NOMO-1 (cell line): ENCODE data around the gene KANSL1L.
"Not testable (repeated sequence)": the region's sequence is repeated elsewhere in the genome, so short reads cannot be mapped to it uniquely, and the experiment has no call there.

Experiments
- DNase-seq, 2 experiments: peaks; one replicate each; lab custom pipeline; 2025; ENCODE audit not compliant: unreplicated experiment in 2 of 2; lab: John Stamatoyannopoulos, UW

The KANSL1L gene

GRCh38 chr2:210177769-210178168 lies 6.6 kb upstream of the KANSL1L start:
- no peak for DNase-seq

DNA sequence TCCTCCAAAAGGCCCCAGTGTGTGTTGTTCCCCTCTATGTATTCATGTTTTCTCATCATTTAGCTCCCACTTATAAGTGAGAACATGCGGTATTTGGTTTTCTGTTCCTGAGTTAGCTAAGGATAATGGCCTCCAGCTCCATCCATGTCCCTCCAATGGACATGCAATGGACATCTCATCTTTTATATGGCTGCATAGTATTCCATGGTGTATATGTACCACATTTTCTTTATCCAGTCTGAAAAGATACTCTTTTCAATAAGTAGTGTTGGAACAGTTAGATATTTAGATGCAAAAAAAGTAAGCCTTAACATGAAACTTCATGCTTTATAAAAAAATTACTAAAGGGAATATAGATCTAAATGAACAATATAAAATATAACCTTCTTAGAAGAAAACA lies 5.9 kb upstream of the KANSL1L start:
- not testable (repeated sequence) for DNase-seq

GRCh38 chr2:210174086-210174485 lies 2.9 kb upstream of the KANSL1L start:
- DNase-seq: no peak

- peak in 1 of 2 experiments; percentile 50 for DNase-seq
These were observed 988 bp upstream of the KANSL1L start for GRCh38 chr2:210172219-210172575.

DNA sequence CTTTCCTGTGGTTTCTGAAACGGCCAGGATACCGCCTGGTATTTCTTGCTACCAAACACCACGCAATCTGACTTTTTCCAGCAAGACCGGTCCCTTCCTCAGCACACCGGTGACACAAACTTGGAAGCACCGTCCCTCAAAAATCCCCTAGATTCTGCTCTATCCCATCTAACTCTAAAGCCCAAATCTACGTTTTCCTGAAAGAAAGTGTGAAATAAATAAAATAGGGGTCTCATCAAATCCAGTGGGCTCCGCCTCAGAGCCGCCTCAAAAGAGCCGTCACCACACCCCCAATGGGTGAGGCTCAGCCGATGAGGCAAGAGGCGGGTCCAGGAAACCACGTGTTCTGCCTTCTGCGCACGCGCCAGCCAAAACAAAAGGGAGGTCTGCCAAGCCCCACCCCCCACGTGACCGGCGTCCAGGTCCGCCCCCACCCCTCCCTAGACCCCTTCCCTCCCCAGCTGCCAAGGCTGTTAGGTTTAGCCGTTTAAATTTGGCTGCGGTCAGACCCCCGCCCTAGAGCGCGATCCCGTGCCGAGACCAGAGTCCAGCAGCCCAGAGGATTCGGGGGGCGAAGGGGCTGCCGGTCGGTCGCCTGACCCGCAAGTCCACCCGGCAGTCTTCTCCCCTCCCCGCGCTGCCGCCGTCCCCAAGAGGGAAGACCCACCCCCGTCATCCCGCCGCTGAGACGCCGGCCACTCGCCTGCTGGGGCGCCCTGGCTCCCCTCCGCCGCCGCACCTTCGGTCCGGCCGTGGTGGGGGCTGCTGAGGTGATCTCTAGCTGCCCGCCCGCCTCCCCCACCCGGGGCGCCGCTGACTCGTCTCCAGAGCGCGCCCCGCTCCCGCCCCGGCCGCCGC lies 534 bp downstream of the KANSL1L start:
- peak; percentile 88 to 94 for DNase-seq

DNA sequence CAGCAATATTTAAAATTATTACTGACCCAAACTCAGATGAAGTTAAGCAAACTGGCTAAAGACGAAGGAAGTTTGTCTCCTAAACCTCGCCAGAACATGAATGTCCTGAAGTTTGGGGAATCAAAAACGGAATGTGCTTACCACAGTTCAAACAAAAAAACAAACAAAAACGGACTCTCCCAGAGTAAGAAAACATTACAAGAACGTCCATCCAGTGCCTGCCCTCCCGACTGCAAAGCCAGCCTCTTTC lies 1.1 kb downstream of the KANSL1L start:
- DNase-seq: no peak

GRCh38 chr2:210169516-210170195 lies 1.6 kb downstream of the KANSL1L start:
- peak; percentile 69 to 89 for DNase-seq

DNA sequence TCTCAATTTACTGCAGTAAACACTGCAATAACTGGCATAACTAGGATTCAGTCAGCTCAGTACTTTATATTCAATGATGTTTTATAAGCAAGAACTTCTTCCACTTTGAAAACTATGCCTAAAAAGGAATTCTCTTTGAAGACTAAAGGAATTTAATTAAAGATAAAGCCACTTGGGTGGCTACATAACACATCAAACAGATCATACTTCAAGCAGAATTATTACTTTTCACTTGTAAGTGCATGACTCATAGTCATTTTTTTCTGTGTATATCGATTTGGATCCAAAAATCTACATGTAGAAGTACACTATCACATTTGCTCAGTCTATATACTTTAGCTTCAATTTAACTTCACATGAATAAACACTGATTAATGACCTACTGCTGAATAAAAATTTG lies 4.0 kb downstream of the KANSL1L start:
- no peak for DNase-seq

GRCh38 chr2:210162466-210163124 lies 8.6 kb downstream of the KANSL1L start:
- DNase-seq: peak; percentile 37 to 40

DNA sequence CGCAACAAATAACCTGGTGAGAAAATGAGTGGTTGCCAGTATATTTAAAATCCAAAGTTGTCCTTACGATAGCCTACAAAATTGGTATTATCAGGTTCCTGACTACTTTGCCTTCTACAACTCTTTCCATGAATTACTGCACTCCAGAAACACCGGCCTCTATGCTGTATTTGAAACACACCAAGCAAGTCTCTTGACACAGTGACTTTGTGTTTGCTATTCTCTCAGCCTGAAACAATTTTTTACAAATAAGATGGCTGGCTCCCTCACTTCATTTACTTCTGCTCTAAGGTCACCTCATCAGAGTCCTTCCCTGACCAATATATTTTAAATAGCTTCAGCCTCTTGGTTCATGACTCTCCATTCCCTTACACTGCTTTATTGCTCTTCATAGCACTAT lies 12.2 kb downstream of the KANSL1L start:
- DNase-seq: no peak

- no peak for DNase-seq
These were observed 13.0 kb downstream of the KANSL1L start for GRCh38 chr2:210158236-210158635.

DNA sequence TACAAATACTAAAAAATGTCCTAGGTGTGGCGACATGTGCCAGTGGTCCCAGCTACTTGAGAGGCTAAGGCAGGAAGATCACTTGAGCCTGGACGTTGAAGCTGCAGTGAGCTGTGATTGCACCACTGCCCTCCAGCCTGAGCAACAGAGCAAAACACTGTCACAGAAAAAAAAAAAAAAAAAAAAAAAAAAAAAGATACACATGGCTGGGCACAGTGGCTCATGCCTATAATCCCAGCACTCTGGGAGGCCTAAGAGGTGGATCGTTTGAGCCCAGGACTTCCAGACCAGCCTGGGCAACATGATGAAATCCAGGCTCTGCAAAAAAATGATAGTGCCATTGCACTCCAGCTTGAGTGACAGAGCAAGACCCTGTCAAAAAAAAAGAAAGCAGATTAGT lies 13.7 kb downstream of the KANSL1L start:
- no peak for DNase-seq

- no peak for DNase-seq
These were observed 23.6 kb downstream of the KANSL1L start for GRCh38 chr2:210147614-210148013.

DNA sequence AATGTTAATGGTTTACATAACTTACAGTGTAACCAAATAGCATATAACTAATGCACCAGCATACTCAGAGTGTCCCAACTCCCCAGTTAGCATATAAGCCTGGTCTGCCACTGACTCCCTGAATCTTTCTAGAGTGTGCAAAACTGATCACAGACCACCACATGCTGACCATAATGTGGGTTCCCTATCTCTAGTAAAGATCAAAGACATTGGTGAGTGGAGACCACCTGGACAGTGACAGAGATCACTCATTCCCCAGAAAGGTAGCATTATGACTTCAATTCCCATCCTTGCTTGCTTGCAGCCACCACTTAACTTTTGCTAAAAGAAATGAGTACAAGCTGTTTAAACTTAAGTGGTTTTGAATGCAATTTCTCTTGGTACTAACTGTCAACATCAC lies 39.0 kb downstream of the KANSL1L start:
- no peak for DNase-seq

DNA sequence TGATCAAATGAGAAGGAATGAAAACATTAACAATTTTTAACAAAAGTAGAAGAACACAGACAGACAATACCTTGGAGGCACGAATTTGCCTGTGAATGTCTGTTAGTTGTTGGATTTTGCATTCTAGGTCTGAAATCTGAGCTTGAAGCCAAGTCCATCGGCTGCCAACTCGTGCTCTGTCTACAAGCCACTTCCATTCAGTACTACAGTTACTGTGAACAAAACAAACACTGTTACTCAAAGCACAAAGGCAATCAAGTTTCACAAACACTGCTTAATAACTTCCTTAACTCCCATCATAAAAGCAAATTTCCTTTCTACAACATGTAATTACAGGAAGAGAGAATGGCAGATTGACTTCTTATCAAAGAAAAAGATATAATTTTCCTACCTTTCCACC lies 42.2 kb downstream of the KANSL1L start:
- no peak for DNase-seq

- DNase-seq: no peak
These were observed 57.5 kb downstream of the KANSL1L start for GRCh38 chr2:210113614-210114235.

DNA sequence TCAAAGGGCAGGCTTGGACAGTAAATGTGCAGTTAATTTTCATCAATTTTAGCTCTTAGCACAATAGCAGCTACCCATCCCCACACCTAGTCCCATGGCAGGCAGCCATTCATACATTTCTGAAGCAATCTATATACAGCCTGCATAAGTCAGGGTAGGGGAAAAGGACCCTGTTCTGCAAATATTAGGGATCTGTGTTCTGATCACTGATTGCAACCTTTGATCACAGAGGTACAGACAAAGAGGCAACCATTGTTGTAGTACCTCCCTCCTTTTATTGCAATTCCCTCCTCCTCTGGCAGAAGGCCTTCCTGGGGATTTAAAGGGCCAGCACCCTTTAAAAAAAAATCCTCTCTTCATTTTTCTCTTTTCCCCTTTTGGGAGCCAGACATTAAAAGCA lies 58.3 kb downstream of the KANSL1L start:
- DNase-seq: no peak

DNA sequence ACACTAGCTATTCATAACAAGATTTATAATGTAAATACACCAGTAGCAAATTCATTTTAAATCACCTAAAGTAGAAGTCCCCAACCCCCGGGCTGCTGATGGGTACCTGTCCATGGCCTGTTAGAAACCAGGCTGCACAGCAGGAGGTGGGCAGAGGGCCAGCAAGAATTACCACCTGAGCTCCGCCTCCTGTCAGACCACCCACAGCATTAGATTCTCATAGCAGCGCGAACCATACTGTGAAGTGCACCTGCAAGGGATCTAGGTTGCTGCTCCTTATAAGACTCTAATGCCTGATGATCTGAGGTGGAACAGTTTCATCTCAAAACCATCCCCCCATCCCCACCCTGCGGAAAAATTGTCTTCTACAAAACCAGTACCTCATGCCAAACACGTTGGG lies 71.3 kb downstream of the KANSL1L start:
- no peak for DNase-seq

DNA sequence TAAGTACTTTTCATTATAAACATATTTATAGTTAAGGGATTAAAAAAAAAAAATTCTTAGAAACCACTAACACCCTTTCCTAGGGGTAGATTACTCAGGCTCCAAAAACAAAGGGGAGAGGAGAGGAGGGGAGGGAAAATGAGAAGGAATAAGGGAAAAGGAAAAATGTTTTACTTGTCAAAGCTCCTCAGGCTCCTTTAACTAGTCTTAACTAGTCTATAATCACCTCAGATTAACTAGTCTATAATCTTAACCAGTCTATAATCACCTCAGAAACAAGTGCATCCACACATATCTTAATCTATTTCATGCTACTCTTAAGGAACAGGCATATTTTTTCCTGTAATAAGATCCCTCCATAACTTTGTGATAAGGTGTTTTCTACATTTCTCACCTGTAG lies 76.4 kb downstream of the KANSL1L start:
- no peak for DNase-seq

- DNase-seq: no peak
These were observed 78.4 kb downstream of the KANSL1L start for GRCh38 chr2:210092791-210093190.

DNA sequence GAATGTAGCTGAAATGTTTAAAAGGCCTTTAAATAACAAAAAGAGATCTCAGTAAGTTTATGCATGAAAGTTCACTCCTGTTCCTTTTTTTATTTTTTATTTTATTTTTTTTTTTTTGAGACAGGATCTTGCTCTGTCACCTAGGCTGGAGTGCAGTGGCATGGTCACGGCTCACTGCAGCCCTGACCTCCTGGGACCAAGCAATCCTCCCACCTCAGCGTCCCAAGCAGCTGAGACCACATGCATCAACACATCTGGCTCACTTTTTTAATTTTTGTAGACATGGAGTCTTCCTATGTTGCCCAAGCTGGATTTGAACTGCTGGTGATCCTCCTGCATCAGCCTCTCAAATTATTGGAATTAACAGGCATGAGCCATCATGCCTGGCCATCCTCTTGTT lies 84.3 kb downstream of the KANSL1L start:
- no peak for DNase-seq

DNA sequence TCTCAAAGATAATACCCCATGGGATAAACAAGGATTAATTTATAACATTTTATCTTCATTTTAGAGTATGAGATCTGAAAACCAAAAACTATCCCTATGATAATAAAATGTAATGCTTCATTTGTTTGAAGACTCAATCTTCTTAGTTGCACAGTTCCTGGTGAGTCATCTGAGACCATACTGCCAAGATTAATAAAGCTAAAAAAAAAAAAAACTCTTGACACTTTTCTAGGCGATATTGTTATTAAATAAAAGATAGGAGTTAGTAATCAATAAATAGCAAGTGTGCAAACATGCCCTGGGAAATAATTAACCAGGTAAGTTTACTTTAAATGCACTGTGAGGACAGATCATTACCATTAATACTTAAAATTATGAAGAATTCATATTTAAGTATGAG lies 84.9 kb downstream of the KANSL1L start:
- DNase-seq: no peak
